Tibial nerve (tissue), 4 donors: ENCODE measurements around the gene SHD. TPM values are rescaled to one million over a fixed set of nuclear protein-coding genes. Genes with fewer than 3 reads are reported as not detected.
"Not testable (repeated sequence)": the region's sequence is repeated elsewhere in the genome, so short reads cannot be mapped to it uniquely, and the experiment has no call there.

Experiments
- DNase-seq, 2 donors: peaks; one replicate each; pipeline ENCODE4 v3.0.0-alpha.2; 2019; ENCODE audit warnings: low spot score in 2 of 2
- H3K27ac ChIP-seq, 4 donors: fragments of 200-600 bp; sonication (generic) in 3 of 4; one replicate each; pipeline ENCODE4 v1.5.1; 2017 to 2019; ENCODE audit warnings: mild to moderate bottlenecking in 1 of 4
- H3K27me3 ChIP-seq, 2 donors: fragments of 200-600 bp; sonication (generic) in 1 of 2; one replicate each; pipeline versions ENCODE4 v1.5.1 to v1.6.0; 2017 to 2019
- H3K36me3 ChIP-seq, 3 donors: fragments of 200-600 bp; sonication (generic); one replicate each; pipeline ENCODE4 v1.5.1; 2018 to 2019
- H3K4me1 ChIP-seq, 4 donors: fragments of 200-600 bp; sonication (generic) in 3 of 4; one replicate each; pipeline ENCODE4 v1.5.1; 2017 to 2019
- H3K4me3 ChIP-seq, 4 donors: fragments of 200-600 bp; sonication (generic) in 3 of 4; one replicate each; pipeline ENCODE4 v1.5.1; 2017 to 2019; ENCODE audit warnings: mild to moderate bottlenecking in 1 of 4, moderate library complexity in 1 of 4
- H3K9me3 ChIP-seq, 4 donors: fragments of 200-600 bp; sonication (generic) in 3 of 4; one replicate each; pipeline ENCODE4 v1.5.1; 2017 to 2019
- CTCF ChIP-seq, 5 experiments: fragments of 200-600 bp in 3 of 5; fragments of 450-650 bp in 2 of 5; sonication (generic) in 3 of 5; IDR thresholded peaks; one replicate each; pipeline ENCODE4 v1.5.1; 2016 to 2019; ENCODE audit warnings: antibody characterized with exemption in 5 of 5, mild to moderate bottlenecking in 3 of 5, moderate library complexity in 2 of 5
- EP300 ChIP-seq, 2 donors: sonication (generic); formaldehyde crosslinking; IDR thresholded peaks; one replicate each; pipeline ENCODE4 v1.6.1; 2017; ENCODE audit warnings: antibody characterized with exemption in 2 of 2, mild to moderate bottlenecking in 1 of 2
- POLR2A ChIP-seq, 2 donors: fragments of 450-650 bp; IDR thresholded peaks; one replicate each; pipeline ENCODE4 v1.6.1; 2017; ENCODE audit warnings: antibody characterized with exemption in 2 of 2, mild to moderate bottlenecking in 2 of 2, moderate library complexity in 2 of 2
- WGBS, 2 donors: methylation state at CpG; one replicate each; pipeline ENCODE4 v1.1.5; 2018; 5-methylcytosine and 5-hydroxymethylcytosine counted together
- total RNA-seq, 4 donors: library from RNA; depleted of rRNA; stranded (reverse); fragments of >200 nt; gene quantifications; one replicate each; pipeline ENCODE4 v1.1.0, GENCODE V29; 2016

The SHD gene
- total RNA-seq, 4 donors from 2014 or later = not detected

GRCh38 chr19:4234142-4234861 is 44.8 kb upstream of the SHD start:
- Histone ChIP-seq H3K4me3 (no peak overlapping the region), H3K27ac (no peak overlapping the region), H3K9me3 (no peaks in the 10 kb centered on the region), H3K36me3 (no peaks in the 10 kb centered on the region), H3K4me1 (peaks cover 0 to 6% (median 0%) of the 10 kb centered on the region in 4 donors), H3K27me3 (peaks cover 0 to 58% of the 10 kb centered on the region in 2 donors)
- WGBS, 2 donors = 47 to 49% methylated on average over 21 of the region's 21 CpGs
- DNase-seq = no peak
- TF ChIP-seq POLR2A (IDR thresholded peaks at IDR 0.05) (no peak), CTCF (IDR thresholded peaks at IDR 0.05) (no peak), EP300 (IDR thresholded peaks at IDR 0.05) (no peak)

GRCh38 chr19:4234862-4235201 is 44.2 kb upstream of the SHD start:
- peaks cover 0 to 52% of the 10 kb centered on the region in 2 donors for H3K27me3 ChIP-seq
- H3K4me3 ChIP-seq = no peak overlapping the region
- 37 to 64% methylated on average over 13 of the region's 13 CpGs for WGBS, 2 donors
- H3K4me1 ChIP-seq = peaks cover 0 to 3% (median 0%) of the 10 kb centered on the region in 4 donors
- no peak overlapping the region for H3K27ac ChIP-seq
- TF ChIP-seq POLR2A (IDR thresholded peaks at IDR 0.05) (no peak), EP300 (IDR thresholded peaks at IDR 0.05) (no peak), CTCF (IDR thresholded peaks at IDR 0.05) (no peak)
- H3K9me3 ChIP-seq = no peaks in the 10 kb centered on the region
- H3K36me3 ChIP-seq = no peaks in the 10 kb centered on the region
- DNase-seq = no peak

GRCh38 chr19:4237510-4237909 is 41.6 kb upstream of the SHD start:
- peaks cover 0 to 31% of the 10 kb centered on the region in 2 donors for H3K27me3 ChIP-seq
- H3K4me3 ChIP-seq, H3K4me1 ChIP-seq, DNase-seq, H3K36me3 ChIP-seq, H3K27ac ChIP-seq: not testable (repeated sequence)
- 85 to 92% methylated on average over 16 of the region's 16 CpGs for WGBS, 2 donors
- H3K9me3 ChIP-seq = peaks cover 0 to 11% (median 0%) of the 10 kb centered on the region in 4 donors

GRCh38 chr19:4238831-4239230 is 40.2 kb upstream of the SHD start:
- Histone ChIP-seq H3K9me3 (peaks cover 0 to 11% (median 0%) of the 10 kb centered on the region in 4 donors), H3K27me3 (peaks cover 0 to 21% of the 10 kb centered on the region in 2 donors), H3K27ac (no peak overlapping the region), H3K36me3 (no peaks in the 10 kb centered on the region), H3K4me1 (no peaks in the 10 kb centered on the region), H3K4me3 (no peak overlapping the region)
- TF ChIP-seq EP300 (IDR thresholded peaks at IDR 0.05) = no peak
- no peak for TF ChIP-seq CTCF (IDR thresholded peaks at IDR 0.05)
- no peak for TF ChIP-seq POLR2A (IDR thresholded peaks at IDR 0.05)
- 84 to 89% methylated on average over 4 of the region's 4 CpGs for WGBS, 2 donors
- DNase-seq = no peak

GRCh38 chr19:4241824-4242430 is 37.1 kb upstream of the SHD start:
- 75% methylated on average over 5 of the region's 5 CpGs for WGBS, 2 donors
- Histone ChIP-seq H3K4me3 (no peak overlapping the region), H3K27ac (no peak overlapping the region), H3K36me3 (no peaks in the 10 kb centered on the region), H3K4me1 (peaks cover 0 to 9% (median 2%) of the 10 kb centered on the region in 4 donors), H3K27me3 (peaks cover 0 to 5% of the 10 kb centered on the region in 2 donors), H3K9me3 (peaks cover 0 to 11% (median 0%) of the 10 kb centered on the region in 4 donors)
- TF ChIP-seq POLR2A (IDR thresholded peaks at IDR 0.05) = no peak
- peak in 1 of 2 donors; percentile 11 for TF ChIP-seq EP300 (IDR thresholded peaks at IDR 0.05)
- no peak for DNase-seq

GRCh38 chr19:4245938-4246337 is 33.1 kb upstream of the SHD start:
- not testable (repeated sequence) for H3K4me3 ChIP-seq, H3K27me3 ChIP-seq, DNase-seq, H3K27ac ChIP-seq
- WGBS, 2 donors = 98 to 99% methylated on average over 6 of the region's 6 CpGs
- Histone ChIP-seq H3K4me1 (peaks cover 0 to 19% (median 9%) of the 10 kb centered on the region in 4 donors), H3K9me3 (peaks cover 0 to 11% (median 0%) of the 10 kb centered on the region in 4 donors), H3K36me3 (peaks cover 0 to 24% (median 23%) of the 10 kb centered on the region in 3 donors)
